Mesendoderm (in vitro differentiated cells): ENCODE results near the gene P3H2.
A peak's percentile ranks its signal among the peaks of the same experiment; 100 is the strongest.

Experiments
- DNase-seq: peaks from one replicate; pipeline ENCODE4 v3.0.0; 2013
- H2AK5ac ChIP-seq: 2 replicates; pipeline ENCODE4 v1.6.1; 2013; ENCODE audit warnings: low read length, inconsistent platforms
- H2BK120ac ChIP-seq: 2 replicates; pipeline ENCODE4 v1.6.1; 2013; ENCODE audit warnings: low read depth, mild to moderate bottlenecking, low read length, moderate library complexity, mixed read lengths
- H2BK15ac ChIP-seq: replicated peaks from 2 replicates; pipeline ENCODE4 v1.6.1; 2013; ENCODE audit warnings: low read depth, mild to moderate bottlenecking, moderate library complexity
- H2BK5ac ChIP-seq: 2 replicates; pipeline ENCODE4 v1.6.1; 2013; ENCODE audit warnings: low read length, inconsistent platforms
- H3K18ac ChIP-seq: 2 replicates; pipeline ENCODE4 v1.6.1; 2013; ENCODE audit warnings: mild to moderate bottlenecking, low read length, mixed read lengths
- H3K23ac ChIP-seq: one replicate; pipeline ENCODE4 v1.6.1; 2013; ENCODE audit warnings: low read length
- H3K27ac ChIP-seq: 2 replicates; pipeline ENCODE4 v1.5.1; 2013; ENCODE audit warnings: low read depth, mild to moderate bottlenecking, inconsistent platforms, low read length, moderate library complexity
- H3K27me3 ChIP-seq: 2 replicates; pipeline ENCODE4 v1.6.1; 2013; ENCODE audit warnings: low read length, control low read depth, mild to moderate bottlenecking, inconsistent platforms; ENCODE audit not compliant: insufficient read depth, poor library complexity
- H3K36me3 ChIP-seq: 2 replicates; pipeline ENCODE4 v1.6.1; 2013; ENCODE audit warnings: low read length, inconsistent platforms; ENCODE audit not compliant: control insufficient read depth, insufficient read depth
- H3K4ac ChIP-seq: one replicate; pipeline ENCODE4 v1.6.1; 2013; ENCODE audit warnings: low read depth, mild to moderate bottlenecking, low read length, moderate library complexity
- H3K4me1 ChIP-seq: 2 replicates; pipeline ENCODE4 v1.6.1; 2013; ENCODE audit warnings: low read depth, low read length, inconsistent platforms; ENCODE audit not compliant: control insufficient read depth
- H3K4me2 ChIP-seq: 2 replicates; pipeline ENCODE4 v1.6.1; 2013; ENCODE audit warnings: low read length
- H3K4me3 ChIP-seq: 2 replicates; pipeline ENCODE4 v1.5.1; 2013; ENCODE audit warnings: mild to moderate bottlenecking, low read length
- H3K56ac ChIP-seq: one replicate; pipeline ENCODE4 v1.6.1; 2013; ENCODE audit warnings: low read length
- H3K79me1 ChIP-seq: 2 replicates; pipeline ENCODE4 v1.6.1; 2013; ENCODE audit warnings: low read length, inconsistent platforms
- H3K79me2 ChIP-seq: 2 replicates; pipeline ENCODE4 v1.6.1; 2013; ENCODE audit warnings: mild to moderate bottlenecking, low read length; ENCODE audit not compliant: control insufficient read depth, insufficient read depth
- H3K9ac ChIP-seq: 2 replicates; pipeline ENCODE4 v1.6.1; 2013; ENCODE audit warnings: low read length, inconsistent platforms
- H4K5ac ChIP-seq: one replicate; pipeline ENCODE4 v1.6.1; 2013; ENCODE audit warnings: low read length
- H4K8ac ChIP-seq: one replicate; pipeline ENCODE4 v1.6.1; 2013; ENCODE audit warnings: low read depth, mild to moderate bottlenecking, control low read depth, low read length, moderate library complexity
- WGBS: extraction: QIAGEN DNeasy Blood & Tissue Kit; methylation state at CpG from one replicate; pipeline ENCODE4 v1.1.7; 2013; ENCODE audit warnings: low lambda C conversion rate, missing lambda C conversion rate; ENCODE audit not compliant: insufficient coverage; ENCODE audit errors: extremely low coverage; 5-methylcytosine and 5-hydroxymethylcytosine counted together

P3H2 gene

GRCh38 chr3:190048932-190049441 lies 71.7 kb downstream of the P3H2 start:
- Histone ChIP-seq H3K27me3 (no peaks in the 10 kb centered on the region), H3K56ac (peak overlapping the region; percentile 6), H3K9ac (no peak overlapping the region), H2BK15ac (no peak overlapping the region), H3K18ac (no peak overlapping the region), H2BK120ac (no peak overlapping the region), H3K79me2 (peaks cover 6% of the 10 kb centered on the region), H3K79me1 (peaks cover 4% of the 10 kb centered on the region), H3K23ac (no peak overlapping the region), H3K4ac (peak overlapping the region; percentile 31), H2AK5ac (no peak overlapping the region), H2BK5ac (no peak overlapping the region), H4K5ac (no peak overlapping the region), H3K4me2 (no peak overlapping the region), H4K8ac (no peak overlapping the region), H3K4me1 (peaks cover 4% of the 10 kb centered on the region), H3K27ac (no peak overlapping the region), H3K4me3 (no peak overlapping the region), H3K36me3 (no peaks in the 10 kb centered on the region)
- WGBS = no CpG with 5 or more reads among the region's 9 CpGs
- no peak for DNase-seq

GRCh38 chr3:190044974-190045373 lies 75.7 kb downstream of the P3H2 start:
- H3K27me3 ChIP-seq = no peaks in the 10 kb centered on the region
- no peak overlapping the region for H4K8ac ChIP-seq
- H3K4me3 ChIP-seq = no peak overlapping the region
- H2BK5ac ChIP-seq = no peak overlapping the region
- no peak for DNase-seq
- H3K4me2 ChIP-seq = no peak overlapping the region
- no peak overlapping the region for H3K27ac ChIP-seq
- no CpG with 5 or more reads among the region's 2 CpGs for WGBS
- H2BK15ac ChIP-seq = no peak overlapping the region
- H3K79me2 ChIP-seq = peaks cover 8% of the 10 kb centered on the region
- H3K9ac ChIP-seq = no peak overlapping the region
- H2AK5ac ChIP-seq = no peak overlapping the region
- H4K5ac ChIP-seq = no peak overlapping the region
- H3K79me1 ChIP-seq = peaks cover 3% of the 10 kb centered on the region
- no peak overlapping the region for H3K23ac ChIP-seq
- peaks cover 3% of the 10 kb centered on the region for H3K4me1 ChIP-seq
- H3K36me3 ChIP-seq = no peaks in the 10 kb centered on the region
- H3K18ac ChIP-seq = no peak overlapping the region
- no peak overlapping the region for H2BK120ac ChIP-seq
- no peak overlapping the region for H3K4ac ChIP-seq
- H3K56ac ChIP-seq = no peak overlapping the region

GRCh38 chr3:190044142-190044541 lies 76.6 kb downstream of the P3H2 start:
- Histone ChIP-seq H4K8ac (no peak overlapping the region), H3K36me3 (no peaks in the 10 kb centered on the region), H3K23ac (no peak overlapping the region), H2BK5ac (no peak overlapping the region), H3K79me2 (peaks cover 10% of the 10 kb centered on the region), H2BK120ac (no peak overlapping the region), H3K27ac (no peak overlapping the region), H3K4me2 (no peak overlapping the region), H3K4me1 (peaks cover 3% of the 10 kb centered on the region), H2AK5ac (no peak overlapping the region), H3K18ac (no peak overlapping the region), H3K56ac (no peak overlapping the region), H3K4me3 (no peak overlapping the region), H4K5ac (no peak overlapping the region), H3K4ac (no peak overlapping the region), H3K27me3 (no peaks in the 10 kb centered on the region), H2BK15ac (no peak overlapping the region), H3K79me1 (peaks cover 3% of the 10 kb centered on the region), H3K9ac (no peak overlapping the region)
- no CpG with 5 or more reads among the region's 4 CpGs for WGBS
- DNase-seq = no peak

- Histone ChIP-seq H2AK5ac (no peak overlapping the region), H3K36me3 (no peaks in the 10 kb centered on the region), H2BK15ac (no peak overlapping the region), H3K4ac (no peak overlapping the region), H3K4me3 (no peak overlapping the region), H3K79me1 (peaks cover 3% of the 10 kb centered on the region), H3K9ac (no peak overlapping the region), H3K4me1 (peaks cover under 1% of the 10 kb centered on the region), H4K8ac (no peak overlapping the region), H3K27ac (no peak overlapping the region), H3K23ac (no peak overlapping the region), H3K79me2 (peaks cover 10% of the 10 kb centered on the region), H2BK5ac (no peak overlapping the region), H3K27me3 (no peaks in the 10 kb centered on the region), H3K4me2 (no peak overlapping the region), H4K5ac (no peak overlapping the region), H3K56ac (no peak overlapping the region), H3K18ac (no peak overlapping the region), H2BK120ac (no peak overlapping the region)
- no peak for DNase-seq
Measured at GRCh38 chr3:190043741-190044140, 77.0 kb downstream of the P3H2 start.

GRCh38 chr3:190042558-190042957 lies 78.1 kb downstream of the P3H2 start:
- Histone ChIP-seq H3K79me2 (peaks cover 10% of the 10 kb centered on the region), H3K27ac (no peak overlapping the region), H3K79me1 (peaks cover 3% of the 10 kb centered on the region), H2AK5ac (no peak overlapping the region), H2BK5ac (no peak overlapping the region), H3K27me3 (no peaks in the 10 kb centered on the region), H3K4me2 (no peak overlapping the region), H3K4me3 (no peak overlapping the region), H3K36me3 (no peaks in the 10 kb centered on the region), H3K4ac (no peak overlapping the region), H4K5ac (no peak overlapping the region), H3K18ac (no peak overlapping the region), H3K9ac (no peak overlapping the region), H3K4me1 (no peaks in the 10 kb centered on the region), H4K8ac (no peak overlapping the region), H2BK15ac (no peak overlapping the region), H3K56ac (no peak overlapping the region), H3K23ac (no peak overlapping the region), H2BK120ac (no peak overlapping the region)
- no CpG with 5 or more reads among the region's 2 CpGs for WGBS
- no peak for DNase-seq

GRCh38 chr3:190041333-190042041 lies 79.2 kb downstream of the P3H2 start:
- Histone ChIP-seq H3K79me1 (peaks cover 3% of the 10 kb centered on the region), H3K4me2 (no peak overlapping the region), H3K23ac (no peak overlapping the region), H3K4me1 (no peaks in the 10 kb centered on the region), H4K8ac (no peak overlapping the region), H3K56ac (no peak overlapping the region), H2AK5ac (no peak overlapping the region), H3K79me2 (peaks cover 12% of the 10 kb centered on the region), H3K18ac (no peak overlapping the region), H2BK5ac (no peak overlapping the region), H4K5ac (no peak overlapping the region), H2BK120ac (no peak overlapping the region), H3K4me3 (no peak overlapping the region), H2BK15ac (no peak overlapping the region), H3K4ac (no peak overlapping the region), H3K36me3 (no peaks in the 10 kb centered on the region), H3K27ac (no peak overlapping the region), H3K27me3 (no peaks in the 10 kb centered on the region), H3K9ac (no peak overlapping the region)
- peak; percentile 63 for DNase-seq
- no CpG with 5 or more reads among the region's 3 CpGs for WGBS
